Omental fat pad (tissue), 4 donors: ENCODE results near the gene HLA-F. TPM values are rescaled to one million over a fixed set of nuclear protein-coding genes. Genes with fewer than 3 reads are reported as not detected.

Experiments
- ATAC-seq: fragments of 150-250 bp; one replicate; pipeline ENCODE4 v1.9.1; 2016; ENCODE audit warnings: mild to moderate bottlenecking, moderate library complexity; ENCODE audit not compliant: low FRiP score
- DNase-seq: peaks from one replicate; pipeline ENCODE4 v3.0.0-alpha.2; 2019; ENCODE audit warnings: low spot score
- total RNA-seq, 4 donors: library from RNA; depleted of rRNA; stranded (reverse); fragments of >200 nt; gene quantifications; one replicate each; pipeline ENCODE4 v1.1.0, GENCODE V29; 2016
- TF ChIP-seq, protein P1 (sequence below), 3 donors: fragments of 450-650 bp; IDR thresholded peaks; one replicate each; pipeline ENCODE4 v1.5.1; 2016 to 2017; ENCODE audit warnings: antibody characterized with exemption in 3 of 3, mild to moderate bottlenecking in 3 of 3, moderate library complexity in 2 of 3

HLA-F gene
- total RNA-seq, 4 donors from 2014 or later: 44.0 to 211 (median 76.3) TPM

- TF ChIP-seq, protein P1, sequence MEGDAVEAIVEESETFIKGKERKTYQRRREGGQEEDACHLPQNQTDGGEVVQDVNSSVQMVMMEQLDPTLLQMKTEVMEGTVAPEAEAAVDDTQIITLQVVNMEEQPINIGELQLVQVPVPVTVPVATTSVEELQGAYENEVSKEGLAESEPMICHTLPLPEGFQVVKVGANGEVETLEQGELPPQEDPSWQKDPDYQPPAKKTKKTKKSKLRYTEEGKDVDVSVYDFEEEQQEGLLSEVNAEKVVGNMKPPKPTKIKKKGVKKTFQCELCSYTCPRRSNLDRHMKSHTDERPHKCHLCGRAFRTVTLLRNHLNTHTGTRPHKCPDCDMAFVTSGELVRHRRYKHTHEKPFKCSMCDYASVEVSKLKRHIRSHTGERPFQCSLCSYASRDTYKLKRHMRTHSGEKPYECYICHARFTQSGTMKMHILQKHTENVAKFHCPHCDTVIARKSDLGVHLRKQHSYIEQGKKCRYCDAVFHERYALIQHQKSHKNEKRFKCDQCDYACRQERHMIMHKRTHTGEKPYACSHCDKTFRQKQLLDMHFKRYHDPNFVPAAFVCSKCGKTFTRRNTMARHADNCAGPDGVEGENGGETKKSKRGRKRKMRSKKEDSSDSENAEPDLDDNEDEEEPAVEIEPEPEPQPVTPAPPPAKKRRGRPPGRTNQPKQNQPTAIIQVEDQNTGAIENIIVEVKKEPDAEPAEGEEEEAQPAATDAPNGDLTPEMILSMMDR (IDR thresholded peaks at IDR 0.05): no peak
- ATAC-seq: no peak
- DNase-seq: no peak
Observed at GRCh38 chr6:29724937-29725869, 2.0 kb downstream of the HLA-F start.

- TF ChIP-seq, protein P1 (IDR thresholded peaks at IDR 0.05): no peak
- ATAC-seq (no peak), DNase-seq (no peak)
Observed at GRCh38 chr6:29726001-29726400, 2.8 kb downstream of the HLA-F start.

GRCh38 chr6:29726571-29727194 lies 3.4 kb downstream of the HLA-F start:
- TF ChIP-seq, protein P1 (IDR thresholded peaks at IDR 0.05): no peak
- no peak for DNase-seq
- no peak for ATAC-seq

DNA sequence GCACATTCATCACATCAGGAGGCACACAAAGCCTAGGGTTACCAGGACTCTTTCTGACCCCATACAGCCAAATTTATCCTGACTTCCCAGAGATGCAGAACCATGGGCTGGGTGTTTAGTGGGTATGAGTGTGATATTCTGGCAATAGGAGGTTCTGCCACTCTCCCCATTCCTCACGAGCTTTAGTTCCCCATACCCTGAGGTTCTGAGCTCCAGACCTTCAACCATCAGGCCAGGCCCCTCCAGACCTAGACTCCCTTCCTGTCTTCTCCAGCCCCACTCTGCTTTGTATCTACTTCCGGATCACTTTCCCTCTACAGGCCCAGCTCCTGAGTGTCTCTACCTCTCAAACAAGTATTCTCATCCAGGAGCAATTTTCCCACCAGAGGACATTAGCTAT lies 4.4 kb downstream of the HLA-F start:
- no peak for ATAC-seq
- TF ChIP-seq, protein P1 (IDR thresholded peaks at IDR 0.05): no peak

GRCh38 chr6:29728173-29728874 lies 5.1 kb downstream of the HLA-F start:
- ATAC-seq (no peak), DNase-seq (no peak)
- TF ChIP-seq, protein P1 (IDR thresholded peaks at IDR 0.05): no peak

More for the DNA sequence above, 4.4 kb downstream of the HLA-F start:
- DNase-seq: no peak

DNA sequence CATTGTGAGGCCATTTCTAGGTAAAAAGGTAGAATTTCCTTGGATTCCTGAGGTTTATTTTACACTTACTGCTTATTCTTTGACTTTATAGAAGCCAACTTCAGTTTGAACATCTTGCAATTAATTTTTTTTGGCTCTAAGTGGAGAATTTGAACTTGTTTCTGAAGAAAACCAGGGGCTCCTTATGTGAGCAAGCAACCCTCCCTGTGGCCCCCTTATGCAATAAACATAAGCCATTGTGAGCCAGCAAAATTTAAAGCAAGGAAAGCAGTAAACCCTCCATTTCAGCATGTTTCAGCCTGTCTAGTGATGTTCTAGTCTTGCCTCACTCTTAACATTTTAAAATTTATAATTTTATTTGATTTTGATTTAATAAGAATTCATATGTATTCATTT lies 5.6 kb downstream of the HLA-F start:
- DNase-seq: no peak
- no peak for ATAC-seq
- TF ChIP-seq, protein P1 (IDR thresholded peaks at IDR 0.05): no peak
